MCF 10A (cell line): ENCODE results near the gene PHC3. TPM values are rescaled to one million over a fixed set of nuclear protein-coding genes. Genes with fewer than 3 reads are reported as not detected.

Source experiments
- BruUV-seq: library from RNA; stranded (reverse); fragments of 400-500 nt; replicated peaks from 2 replicates; lab custom pipeline; 2021; lab: Mats Ljungman, UMichigan
- CTCF ChIA-PET: fragments of 300-600 bp; sonication (Branson Sonifier 250); formaldehyde crosslinking; extraction: SDS; loops from one replicate; lab custom pipeline; 2021; ENCODE audit warnings: antibody characterized with exemption, inconsistent platforms; lab: Yijun Ruan, JAX
- POLR2A ChIA-PET: fragments of 300-600, 350-650 bp; sonication (Branson Sonifier 250); formaldehyde crosslinking; extraction: SDS; loops from one replicate; lab custom pipeline; 2020; ENCODE audit warnings: antibody characterized with exemption, inconsistent platforms; lab: Yijun Ruan, JAX
- DNase-seq: peaks from one replicate; pipeline ENCODE4 v3.0.0-alpha.2; 2018; ENCODE audit not compliant: unreplicated experiment
- H3K27ac Mint-ChIP-seq: one replicate; pipeline ENCODE4 v1.8.0; 2022; ENCODE audit warnings: mild to moderate bottlenecking, low read depth, mixed read lengths; ENCODE audit not compliant: unreplicated experiment
- H3K27me3 Mint-ChIP-seq: one replicate; pipeline ENCODE4 v1.8.0; 2022; ENCODE audit warnings: mixed read lengths; ENCODE audit not compliant: insufficient read depth, unreplicated experiment
- H3K36me3 Mint-ChIP-seq: one replicate; pipeline ENCODE4 v1.8.0; 2022; ENCODE audit warnings: mild to moderate bottlenecking, moderate library complexity, mixed read lengths; ENCODE audit not compliant: insufficient read depth, unreplicated experiment
- H3K4me1 Mint-ChIP-seq: one replicate; pipeline ENCODE4 v1.8.0; 2022; ENCODE audit warnings: mixed read lengths; ENCODE audit not compliant: insufficient read depth, unreplicated experiment
- H3K4me3 Mint-ChIP-seq: one replicate; pipeline ENCODE4 v1.8.0; 2022; ENCODE audit warnings: mild to moderate bottlenecking, moderate library complexity, mixed read lengths; ENCODE audit not compliant: unreplicated experiment
- H3K9me3 Mint-ChIP-seq: one replicate; pipeline ENCODE4 v1.8.0; 2022; ENCODE audit warnings: mixed read lengths; ENCODE audit not compliant: unreplicated experiment
- CTCF ChIP-seq: fragments of 200-600 bp; IDR thresholded peaks from one replicate; pipeline ENCODE4 v1.8.0; 2022; ENCODE audit warnings: antibody characterized with exemption, mild to moderate bottlenecking; ENCODE audit not compliant: unreplicated experiment
- intact Hi-C: fragments of 100-400 bp; cut with micrococcal nuclease; formaldehyde crosslinking; loops from 2 replicates; pipeline ENCODE4 v1.14.1; 2022
- total RNA-seq: library from RNA; stranded (reverse); gene quantifications from 2 replicates; pipeline ENCODE4 v1.2.3, GENCODE V29; 2022

Gene PHC3
- total RNA-seq, 1 experiment from 2014 or later: 54.3 TPM

DNA sequence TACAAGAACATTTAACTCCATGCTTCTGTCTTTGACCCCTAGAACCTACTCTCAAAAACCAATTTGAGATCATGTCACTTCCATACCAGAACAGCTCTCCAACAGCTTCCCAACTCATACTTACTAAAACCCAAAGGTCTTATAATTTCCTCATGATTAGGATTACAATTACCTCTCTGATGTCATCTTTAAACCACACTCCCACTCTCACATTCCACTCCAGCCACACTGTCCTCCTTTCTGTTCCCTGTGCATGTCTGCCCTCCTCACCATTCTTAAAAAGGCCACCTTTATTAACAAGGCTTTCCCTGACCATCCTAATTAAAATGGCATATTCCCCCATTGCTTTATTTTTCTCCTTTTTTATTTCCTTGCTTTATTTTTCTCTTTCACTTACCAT is 18.9 kb downstream of the PHC3 start:
- peaks cover 7% of the 10 kb centered on the region for H3K9me3 Mint-ChIP-seq
- H3K4me1 Mint-ChIP-seq: peaks cover 6% of the 10 kb centered on the region
- TF ChIP-seq CTCF: no peak
- intact Hi-C loops: no loop called here
- no peak for DNase-seq
- no peak overlapping the region for H3K4me3 Mint-ChIP-seq
- H3K36me3 Mint-ChIP-seq: peaks cover 91% of the 10 kb centered on the region
- ChIA-PET POLR2A (no interaction called here), CTCF (no interaction called here)
- H3K27me3 Mint-ChIP-seq: no peaks in the 10 kb centered on the region
- BruUV-seq: no TSS peak
- H3K27ac Mint-ChIP-seq: no peak overlapping the region

DNA sequence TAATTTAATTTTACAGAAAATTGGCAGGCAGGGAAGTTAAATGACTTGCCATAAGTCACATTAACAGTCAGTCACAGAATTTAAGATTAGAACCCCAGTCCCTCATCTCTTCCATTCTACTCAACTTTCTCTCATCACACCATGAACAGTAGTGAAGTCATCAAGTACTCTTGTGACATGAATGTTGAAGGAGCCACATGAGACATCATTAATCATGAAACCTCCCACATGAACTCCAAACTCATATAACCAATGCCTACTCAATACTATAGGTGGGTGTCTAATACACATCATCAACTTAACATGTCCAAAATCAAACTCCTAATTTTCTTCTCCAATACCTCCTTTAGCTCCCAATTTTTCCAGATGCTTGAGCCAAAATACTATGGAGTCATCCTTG is 19.5 kb downstream of the PHC3 start:
- DNase-seq: no peak
- ChIA-PET POLR2A (no interaction called here), CTCF (no interaction called here)
- H3K4me1 Mint-ChIP-seq: peaks cover 6% of the 10 kb centered on the region
- no TSS peak for BruUV-seq
- TF ChIP-seq CTCF: no peak
- no peaks in the 10 kb centered on the region for H3K27me3 Mint-ChIP-seq
- intact Hi-C loops: no loop called here
- H3K4me3 Mint-ChIP-seq: no peak overlapping the region
- no peak overlapping the region for H3K27ac Mint-ChIP-seq
- H3K9me3 Mint-ChIP-seq: peaks cover 7% of the 10 kb centered on the region
- peaks cover 89% of the 10 kb centered on the region for H3K36me3 Mint-ChIP-seq

DNA sequence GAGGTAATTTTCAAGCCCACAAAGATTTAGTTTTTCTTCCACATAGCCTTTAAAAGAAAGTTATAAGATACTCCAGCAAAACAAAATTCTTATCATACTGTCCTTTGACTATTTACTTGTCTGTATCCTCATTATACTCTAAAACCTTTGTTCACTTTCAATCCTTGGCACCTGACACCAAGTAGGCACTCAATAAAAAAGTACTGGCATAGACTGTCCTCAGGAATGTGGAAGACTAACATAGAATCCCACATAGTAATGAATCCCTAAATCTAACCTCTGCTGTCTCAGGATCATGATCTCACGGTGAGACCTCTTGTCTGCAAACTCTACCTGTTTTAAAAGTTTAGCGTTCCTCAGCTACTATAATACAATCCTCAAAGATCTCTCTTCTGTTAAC is 21.6 kb downstream of the PHC3 start:
- Mint-ChIP-seq H3K4me3 (no peak overlapping the region), H3K27ac (no peak overlapping the region), H3K27me3 (no peaks in the 10 kb centered on the region), H3K36me3 (peaks cover 92% of the 10 kb centered on the region), H3K4me1 (peaks cover 9% of the 10 kb centered on the region), H3K9me3 (peaks cover 7% of the 10 kb centered on the region)
- intact Hi-C loops: no loop called here
- CTCF ChIA-PET: no interaction called here
- no peak for DNase-seq
- POLR2A ChIA-PET: no interaction called here
- no TSS peak for BruUV-seq
- no peak for TF ChIP-seq CTCF

- Mint-ChIP-seq H3K27ac (no peak overlapping the region), H3K27me3 (no peaks in the 10 kb centered on the region), H3K36me3 (peaks cover 92% of the 10 kb centered on the region), H3K4me3 (no peak overlapping the region), H3K4me1 (peaks cover 9% of the 10 kb centered on the region), H3K9me3 (peaks cover 7% of the 10 kb centered on the region)
- intact Hi-C loops: no loop called here
- ChIA-PET POLR2A (no interaction called here), CTCF (no interaction called here)
- no TSS peak for BruUV-seq
- no peak for DNase-seq
- TF ChIP-seq CTCF: no peak
Observed at GRCh38 chr3:170159459-170159858, 22.1 kb downstream of the PHC3 start.
